K562 (cell line): Measurements from ENCODE around the gene THAP11. TPM values are rescaled to one million over a fixed set of nuclear protein-coding genes. Genes with fewer than 3 reads are reported as not detected.

Source experiments
- ATAC-seq: fragments of 200-7000 bp; cut with Tn5 transposase; 3 replicates; pipeline ENCODE4 v1.9.1; 2020; ENCODE audit warnings: moderate library complexity
- BruUV-seq: library from RNA; stranded (reverse); fragments of 400-500 nt; replicated peaks from 2 replicates; lab custom pipeline; 2021; lab: Mats Ljungman, UMichigan
- CTCF ChIA-PET: fragments of 300-600 bp; formaldehyde crosslinking; extraction: SDS; loops from one replicate; lab custom pipeline; 2021; ENCODE audit warnings: low intra/inter-chr PET ratio; lab: Yijun Ruan, JAX
- POLR2A ChIA-PET: fragments of 300-600, 350-650 bp; sonication (Branson Sonifier 250); formaldehyde crosslinking; extraction: SDS; loops from one replicate; lab custom pipeline; 2021; ENCODE audit warnings: antibody characterized with exemption, inconsistent platforms; lab: Yijun Ruan, JAX
- DNase-seq, 4 experiments: peaks; one replicate each; pipeline versions ENCODE4 v3.0.0 to v3.0.0-alpha.2; 2011 to 2018; ENCODE audit warnings: low spot score in 3 of 4, mixed read lengths in 3 of 4; ENCODE audit errors: extremely low read depth in 1 of 4
- FAIRE-seq: peaks from 2 replicates; lab custom pipeline; 2011; peaks lifted over from hg19 to GRCh38; lab: Jason Lieb, UNC
- H2AFZ ChIP-seq: 2 replicates; pipeline ENCODE4 v1.6.0; 2011; ENCODE audit warnings: low read depth, low read length, control low read depth, inconsistent platforms
- H3K27ac ChIP-seq: fragments of 200-600 bp; 3 replicates; pipeline ENCODE4 v1.8.0; 2011; ENCODE audit warnings: low read depth, mild to moderate bottlenecking, control low read depth, inconsistent platforms, low read length, moderate library complexity, mixed read lengths; ENCODE audit errors: extremely low read depth
- H3K27me3 ChIP-seq, 2 experiments: fragments of 300-600 bp in 1 of 2; 2 replicates in 1 of 2; 3 replicates in 1 of 2; pipeline versions ENCODE4 v1.6.0 to v1.8.0; 2011; ENCODE audit warnings: inconsistent platforms in 2 of 2, low read length in 2 of 2, mild to moderate bottlenecking in 1 of 2, mixed read lengths in 1 of 2, moderate library complexity in 1 of 2; ENCODE audit not compliant: control insufficient read depth in 2 of 2, insufficient read depth in 2 of 2
- H3K36me3 ChIP-seq: fragments of 300-600 bp; 3 replicates; pipeline ENCODE4 v1.8.0; 2011; ENCODE audit warnings: mild to moderate bottlenecking, low read length, inconsistent platforms; ENCODE audit not compliant: control insufficient read depth, insufficient read depth
- H3K4me1 ChIP-seq, 2 experiments: fragments of 200-600 bp in 1 of 2; replicated peaks in 1 of 2; 2 replicates in 1 of 2; 3 replicates in 1 of 2; pipeline versions ENCODE4 v1.5.1 to v1.8.0; 2011; ENCODE audit warnings: inconsistent platforms in 2 of 2, low read length in 2 of 2, mild to moderate bottlenecking in 1 of 2, mixed read lengths in 1 of 2, moderate library complexity in 1 of 2; ENCODE audit not compliant: control insufficient read depth in 2 of 2, insufficient read depth in 2 of 2
- H3K4me2 ChIP-seq: 2 replicates; pipeline ENCODE4 v1.6.1; 2011; ENCODE audit warnings: low read length, control low read depth, inconsistent platforms, mixed read lengths; ENCODE audit not compliant: insufficient read depth
- H3K4me3 ChIP-seq: fragments of 200-600 bp; sonication (generic), shearing (Covaris generic); 2 replicates; pipeline ENCODE4 v1.5.1; 2016; ENCODE audit warnings: control low read depth, inconsistent platforms
- H3K79me2 ChIP-seq: fragments of 200-600 bp; 3 replicates; pipeline ENCODE4 v1.8.0; 2011; ENCODE audit warnings: low read length, inconsistent platforms; ENCODE audit not compliant: control insufficient read depth, insufficient read depth
- H3K9ac ChIP-seq, 2 experiments: 2 replicates each; pipeline versions ENCODE4 v1.6.0 to v1.6.1; 2011; ENCODE audit warnings: low read depth in 2 of 2, low read length in 2 of 2, control low read depth in 1 of 2, inconsistent platforms in 1 of 2, mild to moderate bottlenecking in 1 of 2, mixed read lengths in 1 of 2; ENCODE audit not compliant: insufficient read depth in 1 of 2
- H3K9me1 ChIP-seq: one replicate; pipeline ENCODE4 v1.6.0; 2011; ENCODE audit warnings: inconsistent platforms, mild to moderate bottlenecking, low read length, moderate library complexity; ENCODE audit not compliant: control insufficient read depth, insufficient read depth
- H3K9me3 ChIP-seq: replicated peaks from 2 replicates; pipeline ENCODE4 v1.5.1; 2011; ENCODE audit warnings: low read depth, low read length, inconsistent platforms; ENCODE audit not compliant: control insufficient read depth, insufficient read depth
- H4K20me1 ChIP-seq: replicated peaks from 2 replicates; pipeline ENCODE4 v1.6.1; 2011; ENCODE audit warnings: low read length, inconsistent platforms, mixed read lengths; ENCODE audit not compliant: control insufficient read depth, insufficient read depth
- DNMT1 ChIP-seq: fragments of 450-650 bp; IDR thresholded peaks from 2 replicates; pipeline ENCODE4 v1.6.1; 2016; ENCODE audit warnings: antibody characterized with exemption, mild to moderate bottlenecking
- FOSL1 ChIP-seq: fragments of 200-800 bp; sonication (Bioruptor generic); conservative IDR thresholded peaks from 2 replicates; pipeline ENCODE4 v1.6.1; 2016; ENCODE audit warnings: missing genetic modification characterization, missing compliant biosample characterization
- HOXB6 ChIP-seq: fragments of 250-450 bp; sonication (Bioruptor Pico); IDR thresholded peaks from 2 replicates; pipeline ENCODE4 v1.5.1; 2022; ENCODE audit warnings: mild to moderate bottlenecking, borderline replicate concordance
- JUN ChIP-seq, 2 experiments: sonication (generic) in 1 of 2; formaldehyde crosslinking in 1 of 2; IDR thresholded peaks; 2 replicates each; pipeline versions ENCODE4 v1.6.1 to v1.8.0; 2012 to 2022; ENCODE audit warnings: borderline replicate concordance in 2 of 2, mild to moderate bottlenecking in 2 of 2, improper control_type of control experiment in 1 of 2, low read depth in 1 of 2, low read length in 1 of 2, missing genetic modification reagents in 1 of 2
- MCM3 ChIP-seq: fragments of 450-650 bp; IDR thresholded peaks from 2 replicates; pipeline ENCODE4 v1.6.1; 2016
- NR4A1 ChIP-seq, 2 experiments: fragments of 250-450 bp in 1 of 2; fragments of 450-650 bp in 1 of 2; sonication (Bioruptor Pico) in 1 of 2; IDR thresholded peaks; 2 replicates each; pipeline versions ENCODE4 v1.4.0 to v1.6.1; 2016 to 2020; ENCODE audit warnings: mild to moderate bottlenecking in 2 of 2, missing compliant biosample characterization in 1 of 2, missing genetic modification characterization in 1 of 2, moderate library complexity in 1 of 2
- SRSF3 ChIP-seq: fragments of 200-400 bp; formaldehyde crosslinking; IDR thresholded peaks from 2 replicates; pipeline ENCODE4 v1.6.1; 2016; ENCODE audit warnings: mild to moderate bottlenecking, low read length, moderate library complexity; ENCODE audit not compliant: insufficient read depth
- TOE1 ChIP-seq, 2 experiments: fragments of 450-650 bp in 1 of 2; sonication (generic) in 1 of 2; formaldehyde crosslinking in 1 of 2; IDR thresholded peaks; 2 replicates each; pipeline versions ENCODE4 v1.7.1 to v1.8.0; 2016 to 2022; ENCODE audit warnings: borderline replicate concordance in 2 of 2, mild to moderate bottlenecking in 2 of 2, antibody characterized with exemption in 1 of 2, inconsistent platforms in 1 of 2, low read depth in 1 of 2, missing genetic modification reagents in 1 of 2, moderate library complexity in 1 of 2
- ZNF282 ChIP-seq: sonication (generic); formaldehyde crosslinking; IDR thresholded peaks from 2 replicates; pipeline ENCODE4 v1.8.1; 2023; ENCODE audit warnings: missing genetic modification reagents
- WGBS: fragments of 100-300 bp; shearing (Covaris generic); methylation state at CpG from one replicate; pipeline ENCODE4 v1.1.6; 2016; ENCODE audit warnings: low coverage, mixed read lengths; ENCODE audit not compliant: insufficient coverage; ENCODE audit errors: missing lambda C conversion rate; 5-methylcytosine and 5-hydroxymethylcytosine counted together
- in situ Hi-C: fragments of 300-500 bp; cut with MboI; formaldehyde crosslinking; loops from 4 replicates; pipeline ENCODE4 v1.15.0; 2018; ENCODE audit warnings: inconsistent platforms, mixed read lengths
- intact Hi-C: fragments of 100-400 bp; cut with micrococcal nuclease; formaldehyde crosslinking; loops from 2 replicates; pipeline ENCODE4 v1.14.2; 2022
- polyA plus RNA-seq, 8 experiments: library from polyadenylated mRNA; depleted of rRNA in 4 of 8; stranded (reverse) in 5 of 8; unstranded in 3 of 8; fragments of >200 nt; fragmentation: Nextera tagmentation in 2 of 8; fragmentation: Illumina TruSeq in 1 of 8; extraction: Ambion mirVana in 2 of 8; extraction: Trizol in 1 of 8; gene quantifications; 2 replicates each; pipeline versions ENCODE4 v1.2.1 to v1.2.3, GENCODE V29; 2011 to 2014; ENCODE audit warnings: inconsistent platforms in 1 of 8, missing spikeins in 1 of 8
- total RNA-seq, 7 experiments: library from RNA; depleted of rRNA in 6 of 7; stranded (reverse); fragments of >200 nt in 6 of 7; fragmentation: Illumina TruSeq in 2 of 7; extraction: Trizol in 2 of 7; gene quantifications; 2 replicates each; pipeline versions ENCODE4 v1.2.1 to v1.2.3, GENCODE V29; 2011 to 2021; ENCODE audit warnings: low replicate concordance in 1 of 7
- TF ChIP-seq, protein P1 (sequence below): sonication (generic); formaldehyde crosslinking; IDR thresholded peaks from 2 replicates; pipeline ENCODE4 v1.8.0; 2023; ENCODE audit warnings: mild to moderate bottlenecking, missing genetic modification reagents
- TF ChIP-seq, protein P2 (sequence below): sonication (generic); IDR thresholded peaks from 2 replicates; pipeline ENCODE4 v1.6.1; 2016
- TF ChIP-seq, protein P3 (sequence below): sonication (generic); formaldehyde crosslinking; IDR thresholded peaks from 2 replicates; pipeline ENCODE4 v1.8.0; 2022; ENCODE audit warnings: missing genetic modification reagents, mild to moderate bottlenecking, moderate library complexity, borderline replicate concordance

Gene THAP11
- total and polyA plus RNA-seq, 9 of the 15 experiments (the other 6 are each of a cell fraction or from before 2014, with no cell fraction given) = 2.4 to 31.6 (median 21.4) TPM

DNA sequence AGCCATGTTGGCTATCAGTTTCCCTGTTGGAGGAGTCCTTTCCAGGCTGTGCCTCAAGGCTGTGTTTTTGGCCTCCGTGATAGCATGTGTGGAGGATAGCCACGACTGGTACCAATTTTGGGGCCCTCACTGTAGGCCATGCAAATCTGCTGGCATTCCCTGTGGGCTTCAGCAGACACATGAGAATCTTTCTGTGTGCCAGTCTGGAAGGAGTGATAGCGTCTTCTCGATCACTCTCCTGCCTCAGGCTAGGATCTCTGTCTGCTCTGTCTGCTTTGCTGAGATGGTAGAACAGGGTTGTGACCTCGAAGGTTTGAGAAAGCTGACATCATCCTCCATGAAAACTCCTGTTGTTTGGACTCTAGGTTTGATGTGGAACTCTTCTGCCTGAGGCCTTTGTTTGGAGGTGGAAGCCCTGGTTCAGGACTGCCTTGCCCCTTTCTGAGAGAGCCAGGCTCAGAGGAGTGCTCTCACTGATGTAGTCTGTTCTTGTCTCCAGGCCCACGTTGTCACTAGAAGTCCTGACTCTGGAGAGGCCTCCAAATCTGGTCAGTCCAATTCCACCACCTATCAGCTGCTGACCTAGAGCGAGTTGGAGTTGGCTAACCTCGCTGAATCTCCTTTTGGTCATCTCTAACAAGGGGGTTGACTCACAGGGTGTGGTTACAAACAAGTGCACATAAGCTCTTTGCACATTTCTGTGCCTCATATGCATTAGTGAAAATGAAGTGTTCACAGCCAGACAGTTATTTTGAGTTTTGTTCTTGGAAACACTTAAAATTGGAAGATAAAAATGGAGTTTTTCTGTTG, 18.7 kb downstream of the THAP11 start:
- CTCF ChIA-PET = no interaction called here
- peaks cover 62% of the 10 kb centered on the region for H3K36me3 ChIP-seq
- WGBS = 56% methylated on average over 8 of the region's 8 CpGs
- H3K9me3 ChIP-seq = no peaks in the 10 kb centered on the region
- peaks cover 85% of the 10 kb centered on the region for H3K79me2 ChIP-seq
- H3K4me2 ChIP-seq = no peak overlapping the region
- DNase-seq (peak in 1 of 4 experiments; percentile 41), ATAC-seq (peak; percentile 10; the same call in 1 of the 3 replicates), FAIRE-seq (peak; percentile 19)
- peaks cover 19 to 29% of the 10 kb centered on the region in 2 experiments for H3K4me1 ChIP-seq
- no peak overlapping the region for H3K4me3 ChIP-seq
- POLR2A ChIA-PET = interaction anchor here (0.7 to 1.5 kb wide), 2 partner anchors 11 to 15 kb away, joined by 3 to 5 read pairs; no protein-coding TSS in a partner anchor
- H3K27me3 ChIP-seq = no peaks in the 10 kb centered on the region
- peaks cover 43% of the 10 kb centered on the region for H4K20me1 ChIP-seq
- H3K9me1 ChIP-seq = peaks cover 6% of the 10 kb centered on the region
- H3K27ac ChIP-seq = peak overlapping the region; percentile 23; the same call in 1 of the 3 replicates
- TF ChIP-seq ZNF282 (no peak), TOE1 (IDR thresholded peaks at IDR 0.05; ENCODE audit: borderline replicate concordance) (no peak), TOE1 (CRISPR knock-in tag; IDR thresholded peaks at IDR 0.05; ENCODE audit: borderline replicate concordance, low read depth) (no peak), HOXB6 (CRISPR knock-in tag) (no peak), NR4A1 (CRISPR knock-in tag; IDR thresholded peaks at IDR 0.05) (no peak), NR4A1 (tag; IDR thresholded peaks at IDR 0.05) (no peak), MCM3 (no peak), FOSL1 (peak; percentile 80), DNMT1 (no peak), SRSF3 (no peak), JUN (IDR thresholded peaks at IDR 0.05; ENCODE audit: borderline replicate concordance, low read depth, low read length) (no peak), JUN (CRISPR knock-in tag; IDR thresholded peaks at IDR 0.05; ENCODE audit: borderline replicate concordance) (0 out of 2 replicates have a peak, but pooled peaks have one; percentile 37)
- TF ChIP-seq, protein P1, sequence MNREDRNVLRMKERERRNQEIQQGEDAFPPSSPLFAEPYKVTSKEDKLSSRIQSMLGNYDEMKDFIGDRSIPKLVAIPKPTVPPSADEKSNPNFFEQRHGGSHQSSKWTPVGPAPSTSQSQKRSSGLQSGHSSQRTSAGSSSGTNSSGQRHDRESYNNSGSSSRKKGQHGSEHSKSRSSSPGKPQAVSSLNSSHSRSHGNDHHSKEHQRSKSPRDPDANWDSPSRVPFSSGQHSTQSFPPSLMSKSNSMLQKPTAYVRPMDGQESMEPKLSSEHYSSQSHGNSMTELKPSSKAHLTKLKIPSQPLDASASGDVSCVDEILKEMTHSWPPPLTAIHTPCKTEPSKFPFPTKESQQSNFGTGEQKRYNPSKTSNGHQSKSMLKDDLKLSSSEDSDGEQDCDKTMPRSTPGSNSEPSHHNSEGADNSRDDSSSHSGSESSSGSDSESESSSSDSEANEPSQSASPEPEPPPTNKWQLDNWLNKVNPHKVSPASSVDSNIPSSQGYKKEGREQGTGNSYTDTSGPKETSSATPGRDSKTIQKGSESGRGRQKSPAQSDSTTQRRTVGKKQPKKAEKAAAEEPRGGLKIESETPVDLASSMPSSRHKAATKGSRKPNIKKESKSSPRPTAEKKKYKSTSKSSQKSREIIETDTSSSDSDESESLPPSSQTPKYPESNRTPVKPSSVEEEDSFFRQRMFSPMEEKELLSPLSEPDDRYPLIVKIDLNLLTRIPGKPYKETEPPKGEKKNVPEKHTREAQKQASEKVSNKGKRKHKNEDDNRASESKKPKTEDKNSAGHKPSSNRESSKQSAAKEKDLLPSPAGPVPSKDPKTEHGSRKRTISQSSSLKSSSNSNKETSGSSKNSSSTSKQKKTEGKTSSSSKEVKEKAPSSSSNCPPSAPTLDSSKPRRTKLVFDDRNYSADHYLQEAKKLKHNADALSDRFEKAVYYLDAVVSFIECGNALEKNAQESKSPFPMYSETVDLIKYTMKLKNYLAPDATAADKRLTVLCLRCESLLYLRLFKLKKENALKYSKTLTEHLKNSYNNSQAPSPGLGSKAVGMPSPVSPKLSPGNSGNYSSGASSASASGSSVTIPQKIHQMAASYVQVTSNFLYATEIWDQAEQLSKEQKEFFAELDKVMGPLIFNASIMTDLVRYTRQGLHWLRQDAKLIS = no peak
- TF ChIP-seq, protein P2, sequence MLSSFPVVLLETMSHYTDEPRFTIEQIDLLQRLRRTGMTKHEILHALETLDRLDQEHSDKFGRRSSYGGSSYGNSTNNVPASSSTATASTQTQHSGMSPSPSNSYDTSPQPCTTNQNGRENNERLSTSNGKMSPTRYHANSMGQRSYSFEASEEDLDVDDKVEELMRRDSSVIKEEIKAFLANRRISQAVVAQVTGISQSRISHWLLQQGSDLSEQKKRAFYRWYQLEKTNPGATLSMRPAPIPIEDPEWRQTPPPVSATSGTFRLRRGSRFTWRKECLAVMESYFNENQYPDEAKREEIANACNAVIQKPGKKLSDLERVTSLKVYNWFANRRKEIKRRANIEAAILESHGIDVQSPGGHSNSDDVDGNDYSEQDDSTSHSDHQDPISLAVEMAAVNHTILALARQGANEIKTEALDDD = peak; percentile 92
- TF ChIP-seq, protein P3, sequence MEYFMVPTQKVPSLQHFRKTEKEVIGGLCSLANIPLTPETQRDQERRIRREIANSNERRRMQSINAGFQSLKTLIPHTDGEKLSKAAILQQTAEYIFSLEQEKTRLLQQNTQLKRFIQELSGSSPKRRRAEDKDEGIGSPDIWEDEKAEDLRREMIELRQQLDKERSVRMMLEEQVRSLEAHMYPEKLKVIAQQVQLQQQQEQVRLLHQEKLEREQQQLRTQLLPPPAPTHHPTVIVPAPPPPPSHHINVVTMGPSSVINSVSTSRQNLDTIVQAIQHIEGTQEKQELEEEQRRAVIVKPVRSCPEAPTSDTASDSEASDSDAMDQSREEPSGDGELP = peak; percentile 28
- in situ Hi-C loops = no loop called here
- no TSS peak for BruUV-seq
- peak overlapping the region in 1 of 2 experiments; percentile 62; a peak in 1 of 4 replicates for H3K9ac ChIP-seq
- intact Hi-C loops = no loop called here
- no peak overlapping the region for H2AFZ ChIP-seq
